ENCODE measurements around the gene ANO1.

ANO1 gene

GRCh38 chr11:70099578-70100279 is 21.6 kb downstream of the ANO1 start:
- DNase-seq, result no peak

- DNase-seq, result no peak
Measured at GRCh38 chr11:70100280-70100603, 22.1 kb downstream of the ANO1 start.

- no peak for DNase-seq
Measured at GRCh38 chr11:70100791-70101190, 22.7 kb downstream of the ANO1 start.

GRCh38 chr11:70103256-70103975 is 25.3 kb downstream of the ANO1 start:
- no peak for DNase-seq

GRCh38 chr11:70104419-70104818 is 26.3 kb downstream of the ANO1 start:
- DNase-seq, result no peak

- no peak for DNase-seq
Measured at GRCh38 chr11:70104961-70105360, 26.8 kb downstream of the ANO1 start.

- no peak for DNase-seq
Measured at GRCh38 chr11:70105369-70105754, 27.2 kb downstream of the ANO1 start.

GRCh38 chr11:70105755-70106571 is 27.8 kb downstream of the ANO1 start:
- no peak for DNase-seq

- no peak for DNase-seq
Measured at GRCh38 chr11:70106757-70107156, 28.6 kb downstream of the ANO1 start.

GRCh38 chr11:70107191-70107590 is 29.1 kb downstream of the ANO1 start:
- no peak for DNase-seq

- DNase-seq, result no peak
Measured at GRCh38 chr11:70107756-70108155, 29.6 kb downstream of the ANO1 start.

- DNase-seq, result no peak
Measured at GRCh38 chr11:70108250-70108649, 30.1 kb downstream of the ANO1 start.

GRCh38 chr11:70109006-70109405 is 30.9 kb downstream of the ANO1 start:
- no peak for DNase-seq

GRCh38 chr11:70109903-70110302 is 31.8 kb downstream of the ANO1 start:
- DNase-seq, result no peak

- DNase-seq, result no peak
Measured at GRCh38 chr11:70110538-70111055, 32.5 kb downstream of the ANO1 start.

- DNase-seq, result no peak
Measured at GRCh38 chr11:70111269-70112016, 33.3 kb downstream of the ANO1 start.

GRCh38 chr11:70112017-70112434 is 33.9 kb downstream of the ANO1 start:
- DNase-seq, result no peak

- no peak for DNase-seq
Measured at GRCh38 chr11:70113801-70114200, 35.7 kb downstream of the ANO1 start.

- no peak for DNase-seq
Measured at GRCh38 chr11:70115778-70116177, 37.7 kb downstream of the ANO1 start.

- DNase-seq, result no peak
Measured at GRCh38 chr11:70116386-70117065, 38.4 kb downstream of the ANO1 start.

GRCh38 chr11:70117567-70118145 is 39.5 kb downstream of the ANO1 start:
- no peak for DNase-seq

GRCh38 chr11:70118642-70119041 is 40.5 kb downstream of the ANO1 start:
- no peak for DNase-seq
